Vagina (tissue), 2 donors: ENCODE results near the gene PM20D1. TPM values are rescaled to one million over a fixed set of nuclear protein-coding genes. Genes with fewer than 3 reads are reported as not detected.

Experiments used
- DNase-seq, 2 donors: peaks; one replicate each; pipeline ENCODE4 v3.0.0-alpha.2; 2017; ENCODE audit errors: extremely low spot score in 2 of 2
- H3K27ac ChIP-seq: fragments of 200-600 bp; sonication (generic); one replicate; pipeline ENCODE4 v1.5.1; 2019
- H3K27me3 ChIP-seq: fragments of 200-600 bp; sonication (generic); one replicate; pipeline ENCODE4 v1.5.1; 2019
- H3K36me3 ChIP-seq, 2 donors: fragments of 200-600 bp; sonication (generic); one replicate each; pipeline ENCODE4 v1.5.1; 2017 to 2019
- H3K4me1 ChIP-seq: fragments of 200-600 bp; sonication (generic); one replicate; pipeline ENCODE4 v1.5.1; 2019
- H3K4me3 ChIP-seq, 2 donors: fragments of 200-600 bp; sonication (generic); 1 replicate in 1 of 2; 2 replicates in 1 of 2; pipeline ENCODE4 v1.5.1; 2016 to 2019
- H3K9me3 ChIP-seq: fragments of 200-600 bp; sonication (generic); one replicate; pipeline ENCODE4 v1.5.1; 2019
- CTCF ChIP-seq, 3 experiments: fragments of 450-650 bp in 2 of 3; fragments of 200-600 bp in 1 of 3; sonication (generic) in 1 of 3; IDR thresholded peaks; one replicate each; pipeline ENCODE4 v1.5.1; 2017 to 2019; ENCODE audit warnings: antibody characterized with exemption in 3 of 3, mild to moderate bottlenecking in 2 of 3, moderate library complexity in 2 of 3
- POLR2A ChIP-seq, 2 donors: fragments of 450-650 bp; IDR thresholded peaks; one replicate each; pipeline ENCODE4 v1.6.1; 2017; ENCODE audit warnings: antibody characterized with exemption in 2 of 2, mild to moderate bottlenecking in 2 of 2, moderate library complexity in 2 of 2
- POLR2AphosphoS5 ChIP-seq, 2 donors: sonication (generic); formaldehyde crosslinking; IDR thresholded peaks; one replicate each; pipeline ENCODE4 v1.9.0; 2017; ENCODE audit warnings: antibody characterized with exemption in 2 of 2, mild to moderate bottlenecking in 2 of 2, low read depth in 1 of 2; ENCODE audit not compliant: insufficient read depth in 1 of 2
- intact Hi-C: fragments of 100-400 bp; cut with DNase I; formaldehyde crosslinking; loops from one replicate; pipeline ENCODE4 v1.15.1; 2023
- total RNA-seq: library from RNA; depleted of rRNA; stranded (reverse); fragments of >200 nt; gene quantifications from one replicate; pipeline ENCODE4 v1.2.3, GENCODE V29; 2016

Gene PM20D1
- total RNA-seq, 1 donor from 2014 or later, result not detected

- Histone ChIP-seq H3K9me3 (no peaks in the 10 kb centered on the region), H3K4me1 (no peaks in the 10 kb centered on the region), H3K27ac (no peak overlapping the region), H3K4me3 (no peak overlapping the region), H3K27me3 (no peaks in the 10 kb centered on the region), H3K36me3 (no peaks in the 10 kb centered on the region)
- intact Hi-C loops, result no loop called here
- DNase-seq, result no peak
- TF ChIP-seq CTCF (IDR thresholded peaks at IDR 0.05) (no peak), POLR2AphosphoS5 (IDR thresholded peaks at IDR 0.05; ENCODE audit: insufficient read depth in 1 of 2, low read depth in 1 of 2) (no peak), POLR2A (IDR thresholded peaks at IDR 0.05) (no peak)
Observed at GRCh38 chr1:205834751-205835150, 15.2 kb downstream of the PM20D1 start.

GRCh38 chr1:205832326-205832751, 17.6 kb downstream of the PM20D1 start:
- H3K27me3 ChIP-seq, result no peaks in the 10 kb centered on the region
- no peak for DNase-seq
- no peaks in the 10 kb centered on the region for H3K4me1 ChIP-seq
- intact Hi-C loops, result no loop called here
- no peaks in the 10 kb centered on the region for H3K36me3 ChIP-seq
- no peak for TF ChIP-seq POLR2A (IDR thresholded peaks at IDR 0.05)
- TF ChIP-seq CTCF (IDR thresholded peaks at IDR 0.05), result no peak
- no peak for TF ChIP-seq POLR2AphosphoS5 (IDR thresholded peaks at IDR 0.05; ENCODE audit: insufficient read depth in 1 of 2, low read depth in 1 of 2)
- no peak overlapping the region for H3K27ac ChIP-seq
- no peaks in the 10 kb centered on the region for H3K9me3 ChIP-seq
- H3K4me3 ChIP-seq, result no peak overlapping the region

- no peaks in the 10 kb centered on the region for H3K9me3 ChIP-seq
- H3K27ac ChIP-seq, result no peak overlapping the region
- DNase-seq, result no peak
- intact Hi-C loops, result no loop called here
- H3K4me1 ChIP-seq, result no peaks in the 10 kb centered on the region
- H3K27me3 ChIP-seq, result no peaks in the 10 kb centered on the region
- no peaks in the 10 kb centered on the region for H3K36me3 ChIP-seq
- TF ChIP-seq CTCF (IDR thresholded peaks at IDR 0.05) (no peak), POLR2A (IDR thresholded peaks at IDR 0.05) (no peak), POLR2AphosphoS5 (IDR thresholded peaks at IDR 0.05; ENCODE audit: insufficient read depth in 1 of 2, low read depth in 1 of 2) (no peak)
- H3K4me3 ChIP-seq, result no peak overlapping the region
Observed at GRCh38 chr1:205827623-205828022, 22.3 kb downstream of the PM20D1 start.

GRCh38 chr1:205826995-205827394, 22.9 kb downstream of the PM20D1 start:
- no peak overlapping the region for H3K4me3 ChIP-seq
- no peaks in the 10 kb centered on the region for H3K9me3 ChIP-seq
- DNase-seq, result no peak
- H3K27me3 ChIP-seq, result no peaks in the 10 kb centered on the region
- H3K4me1 ChIP-seq, result no peaks in the 10 kb centered on the region
- H3K27ac ChIP-seq, result no peak overlapping the region
- intact Hi-C loops, result no loop called here
- H3K36me3 ChIP-seq, result no peaks in the 10 kb centered on the region
- no peak for TF ChIP-seq POLR2AphosphoS5 (IDR thresholded peaks at IDR 0.05; ENCODE audit: insufficient read depth in 1 of 2, low read depth in 1 of 2)
- TF ChIP-seq CTCF (IDR thresholded peaks at IDR 0.05), result no peak
- no peak for TF ChIP-seq POLR2A (IDR thresholded peaks at IDR 0.05)

GRCh38 chr1:205826016-205826806, 23.7 kb downstream of the PM20D1 start:
- Histone ChIP-seq H3K4me1 (no peaks in the 10 kb centered on the region), H3K27ac (no peak overlapping the region), H3K27me3 (no peaks in the 10 kb centered on the region), H3K9me3 (no peaks in the 10 kb centered on the region), H3K4me3 (no peak overlapping the region), H3K36me3 (no peaks in the 10 kb centered on the region)
- TF ChIP-seq CTCF (IDR thresholded peaks at IDR 0.05) (no peak), POLR2A (IDR thresholded peaks at IDR 0.05) (no peak), POLR2AphosphoS5 (IDR thresholded peaks at IDR 0.05; ENCODE audit: insufficient read depth in 1 of 2, low read depth in 1 of 2) (no peak)
- DNase-seq, result no peak
- intact Hi-C loops, result no loop called here
